ENCODE measurements around the gene PARD3B. TPM values are rescaled to one million over a fixed set of nuclear protein-coding genes. Genes with fewer than 3 reads are reported as not detected.

PARD3B gene
- total and polyA plus RNA-seq, 3 donors from 2014 or later, result 14.6 to 36.8 (median 29.6) TPM

- no peaks in the 10 kb centered on the region for H3K27me3 ChIP-seq
- no peaks in the 10 kb centered on the region for H3K4me1 ChIP-seq
- intact Hi-C loops (cut with DNase I; ENCODE audit: low total_unique reads), result no loop called here
- H3K36me3 ChIP-seq (ENCODE audit: low read depth, missing control alignments), result no peaks in the 10 kb centered on the region
- H3K4me3 ChIP-seq, result no peak overlapping the region
- H3K9me3 ChIP-seq, result no peaks in the 10 kb centered on the region
- H3K27ac ChIP-seq, result no peak overlapping the region
- no peak for DNase-seq
- TF ChIP-seq, protein P1, sequence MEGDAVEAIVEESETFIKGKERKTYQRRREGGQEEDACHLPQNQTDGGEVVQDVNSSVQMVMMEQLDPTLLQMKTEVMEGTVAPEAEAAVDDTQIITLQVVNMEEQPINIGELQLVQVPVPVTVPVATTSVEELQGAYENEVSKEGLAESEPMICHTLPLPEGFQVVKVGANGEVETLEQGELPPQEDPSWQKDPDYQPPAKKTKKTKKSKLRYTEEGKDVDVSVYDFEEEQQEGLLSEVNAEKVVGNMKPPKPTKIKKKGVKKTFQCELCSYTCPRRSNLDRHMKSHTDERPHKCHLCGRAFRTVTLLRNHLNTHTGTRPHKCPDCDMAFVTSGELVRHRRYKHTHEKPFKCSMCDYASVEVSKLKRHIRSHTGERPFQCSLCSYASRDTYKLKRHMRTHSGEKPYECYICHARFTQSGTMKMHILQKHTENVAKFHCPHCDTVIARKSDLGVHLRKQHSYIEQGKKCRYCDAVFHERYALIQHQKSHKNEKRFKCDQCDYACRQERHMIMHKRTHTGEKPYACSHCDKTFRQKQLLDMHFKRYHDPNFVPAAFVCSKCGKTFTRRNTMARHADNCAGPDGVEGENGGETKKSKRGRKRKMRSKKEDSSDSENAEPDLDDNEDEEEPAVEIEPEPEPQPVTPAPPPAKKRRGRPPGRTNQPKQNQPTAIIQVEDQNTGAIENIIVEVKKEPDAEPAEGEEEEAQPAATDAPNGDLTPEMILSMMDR (IDR thresholded peaks at IDR 0.05), result no peak
- 84 to 85% methylated on average over 2 of the region's 2 CpGs for WGBS, 2 donors
These were observed 364.5 kb downstream of the PARD3B start for GRCh38 chr2:204909791-204910190.

- no peaks in the 10 kb centered on the region for H3K9me3 ChIP-seq
- no peak overlapping the region for H3K4me3 ChIP-seq
- no peaks in the 10 kb centered on the region for H3K4me1 ChIP-seq
- WGBS, 2 donors, result 83 to 90% methylated on average over 3 of the region's 3 CpGs
- intact Hi-C loops (cut with DNase I; ENCODE audit: low total_unique reads), result no loop called here
- no peak overlapping the region for H3K27ac ChIP-seq
- TF ChIP-seq, protein P1 (IDR thresholded peaks at IDR 0.05), result no peak
- TF ChIP-seq POLR2A (IDR thresholded peaks at IDR 0.05), result no peak
- DNase-seq, result no peak
- H3K36me3 ChIP-seq (ENCODE audit: low read depth, missing control alignments), result no peaks in the 10 kb centered on the region
- H3K27me3 ChIP-seq, result no peaks in the 10 kb centered on the region
These were observed 368.0 kb downstream of the PARD3B start for GRCh38 chr2:204913312-204913711.

- Histone ChIP-seq H3K36me3 (ENCODE audit: low read depth, missing control alignments) (no peaks in the 10 kb centered on the region), H3K4me1 (no peaks in the 10 kb centered on the region), H3K27me3 (no peaks in the 10 kb centered on the region), H3K27ac (no peak overlapping the region), H3K9me3 (no peaks in the 10 kb centered on the region), H3K4me3 (no peak overlapping the region)
- intact Hi-C loops (cut with DNase I; ENCODE audit: low total_unique reads), result no loop called here
- TF ChIP-seq, protein P1 (IDR thresholded peaks at IDR 0.05), result no peak
- no peak for TF ChIP-seq POLR2A (IDR thresholded peaks at IDR 0.05)
- 76 to 77% methylated on average over 8 of the region's 8 CpGs for WGBS, 2 donors
- DNase-seq, result peak; percentile 17
These were observed 368.7 kb downstream of the PARD3B start for GRCh38 chr2:204913854-204914464.

GRCh38 chr2:204914708-204915107, 369.4 kb downstream of the PARD3B start:
- intact Hi-C loops (cut with DNase I; ENCODE audit: low total_unique reads), result no loop called here
- H3K4me1 ChIP-seq, result no peaks in the 10 kb centered on the region

More at GRCh38 chr2:204914708-204915107, 369.4 kb downstream of the PARD3B start:
- no peak for DNase-seq
- Histone ChIP-seq H3K4me3 (no peak overlapping the region), H3K27me3 (no peaks in the 10 kb centered on the region), H3K27ac (no peak overlapping the region), H3K36me3 (ENCODE audit: low read depth, missing control alignments) (no peaks in the 10 kb centered on the region), H3K9me3 (no peaks in the 10 kb centered on the region)
- 73 to 78% methylated on average over 9 of the region's 9 CpGs for WGBS, 2 donors
- no peak for TF ChIP-seq POLR2A (IDR thresholded peaks at IDR 0.05)
- TF ChIP-seq, protein P1 (IDR thresholded peaks at IDR 0.05), result no peak
